NCI-H82 (cell line): Measurements from ENCODE around the gene HMX2.

Experiments used
- DNase-seq: peaks from one replicate; lab custom pipeline; 2025; lab: John Stamatoyannopoulos, UW

HMX2 gene

GRCh38 chr10:123139165-123139520, 8.8 kb upstream of the HMX2 start:
- no peak for DNase-seq

GRCh38 chr10:123139521-123140163, 8.3 kb upstream of the HMX2 start:
- DNase-seq = peak; percentile 46

GRCh38 chr10:123140164-123140982, 7.6 kb upstream of the HMX2 start:
- peak; percentile 36 for DNase-seq

GRCh38 chr10:123140983-123141390, 6.9 kb upstream of the HMX2 start:
- DNase-seq = no peak

GRCh38 chr10:123141791-123142700, 5.9 kb upstream of the HMX2 start:
- no peak for DNase-seq

GRCh38 chr10:123142701-123143161, 5.2 kb upstream of the HMX2 start:
- DNase-seq = no peak

- no peak for DNase-seq
Observed at GRCh38 chr10:123143162-123143824, 4.6 kb upstream of the HMX2 start.

- no peak for DNase-seq
Observed at GRCh38 chr10:123143825-123144168, 4.1 kb upstream of the HMX2 start.

- peak; percentile 58 for DNase-seq
Observed at GRCh38 chr10:123144697-123145541, 3.0 kb upstream of the HMX2 start.

- DNase-seq = no peak
Observed at GRCh38 chr10:123145542-123146012, 2.4 kb upstream of the HMX2 start.

- DNase-seq = peak; percentile 92
Observed at GRCh38 chr10:123146013-123146893, 1.7 kb upstream of the HMX2 start.

GRCh38 chr10:123146894-123147634, 872 bp upstream of the HMX2 start:
- no peak for DNase-seq

- DNase-seq = peak; percentile 19
Observed at GRCh38 chr10:123148414-123149161, 652 bp downstream of the HMX2 start.

- DNase-seq = no peak
Observed at GRCh38 chr10:123149162-123149567, 1.2 kb downstream of the HMX2 start.

GRCh38 chr10:123149568-123150270, 1.8 kb downstream of the HMX2 start:
- DNase-seq = peak; percentile 6

- no peak for DNase-seq
Observed at GRCh38 chr10:123150271-123150985, 2.5 kb downstream of the HMX2 start.
